Mucosa of descending colon (tissue), 3 donors: ENCODE data around the gene COL13A1. TPM values are rescaled to one million over a fixed set of nuclear protein-coding genes. Genes with fewer than 3 reads are reported as not detected.
A peak's percentile ranks its signal among the peaks of the same experiment; 100 is the strongest.

Experiments
- ATAC-seq: fragments of 200-7000 bp; cut with Tn5 transposase; one replicate; pipeline ENCODE4 v1.9.1; 2020; ENCODE audit warnings: mild to moderate bottlenecking, moderate library complexity
- DNase-seq, 3 donors: peaks; one replicate each; pipeline ENCODE4 v3.0.0-alpha.2; 2020
- H3K36me3 ChIP-seq: fragments of 200-600 bp; one replicate; pipeline ENCODE4 v1.8.0; 2021; ENCODE audit warnings: low read depth, mild to moderate bottlenecking
- H3K4me1 ChIP-seq: fragments of 200-600 bp; one replicate; pipeline ENCODE4 v1.8.0; 2021; ENCODE audit warnings: low read depth, mild to moderate bottlenecking
- H3K4me3 ChIP-seq: fragments of 200-600 bp; one replicate; pipeline ENCODE4 v1.8.0; 2021; ENCODE audit warnings: mild to moderate bottlenecking
- H3K9me3 ChIP-seq: fragments of 200-600 bp; one replicate; pipeline ENCODE4 v1.8.0; 2021; ENCODE audit warnings: mild to moderate bottlenecking
- intact Hi-C, 2 donors: fragments of 100-400 bp; cut with DNase I in 1 of 2; cut with micrococcal nuclease in 1 of 2; formaldehyde crosslinking; loops; one replicate each; pipeline versions ENCODE4 v1.11.0 to v1.11.1; 2022; cut with DNase I, micrococcal nuclease
- total RNA-seq, 3 donors: library from RNA; stranded (reverse); fragmentation: NEBNext Ultra II Directional in 2 of 3; extraction: Animal tissue kit (Norgen Biotek cat#: 25700) in 2 of 3; gene quantifications; one replicate each; pipeline versions ENCODE4 v1.2.1 to v1.2.4, GENCODE V29; 2021 to 2023
- TF ChIP-seq, protein P1 (sequence below): fragments of 200-600 bp; IDR thresholded peaks from one replicate; pipeline ENCODE4 v1.8.0; 2022; ENCODE audit warnings: antibody characterized with exemption, mild to moderate bottlenecking
- donor health status: DM: no; HTN: no; CAD: no; lungs with moderate emphysema.
- donor health status: DM: no; HTN: no; CAD: no.
- donor health status: DM: no; HTN: yes; CAD: no.

The COL13A1 gene
- total RNA-seq, 3 donors from 2014 or later: 1.0 to 2.3 (median 1.0) TPM

- ATAC-seq: no peak
- intact Hi-C loops: no loop called here
- DNase-seq: peak in 1 of 3 donors; percentile 38
- H3K9me3 ChIP-seq: no peaks in the 10 kb centered on the region
- H3K4me1 ChIP-seq: peaks cover 17% of the 10 kb centered on the region
- TF ChIP-seq, protein P1, sequence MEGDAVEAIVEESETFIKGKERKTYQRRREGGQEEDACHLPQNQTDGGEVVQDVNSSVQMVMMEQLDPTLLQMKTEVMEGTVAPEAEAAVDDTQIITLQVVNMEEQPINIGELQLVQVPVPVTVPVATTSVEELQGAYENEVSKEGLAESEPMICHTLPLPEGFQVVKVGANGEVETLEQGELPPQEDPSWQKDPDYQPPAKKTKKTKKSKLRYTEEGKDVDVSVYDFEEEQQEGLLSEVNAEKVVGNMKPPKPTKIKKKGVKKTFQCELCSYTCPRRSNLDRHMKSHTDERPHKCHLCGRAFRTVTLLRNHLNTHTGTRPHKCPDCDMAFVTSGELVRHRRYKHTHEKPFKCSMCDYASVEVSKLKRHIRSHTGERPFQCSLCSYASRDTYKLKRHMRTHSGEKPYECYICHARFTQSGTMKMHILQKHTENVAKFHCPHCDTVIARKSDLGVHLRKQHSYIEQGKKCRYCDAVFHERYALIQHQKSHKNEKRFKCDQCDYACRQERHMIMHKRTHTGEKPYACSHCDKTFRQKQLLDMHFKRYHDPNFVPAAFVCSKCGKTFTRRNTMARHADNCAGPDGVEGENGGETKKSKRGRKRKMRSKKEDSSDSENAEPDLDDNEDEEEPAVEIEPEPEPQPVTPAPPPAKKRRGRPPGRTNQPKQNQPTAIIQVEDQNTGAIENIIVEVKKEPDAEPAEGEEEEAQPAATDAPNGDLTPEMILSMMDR: no peak
- no peaks in the 10 kb centered on the region for H3K36me3 ChIP-seq
- H3K4me3 ChIP-seq: no peak overlapping the region
Observed at GRCh38 chr10:69880301-69881081, 78.8 kb downstream of the COL13A1 start.

DNA sequence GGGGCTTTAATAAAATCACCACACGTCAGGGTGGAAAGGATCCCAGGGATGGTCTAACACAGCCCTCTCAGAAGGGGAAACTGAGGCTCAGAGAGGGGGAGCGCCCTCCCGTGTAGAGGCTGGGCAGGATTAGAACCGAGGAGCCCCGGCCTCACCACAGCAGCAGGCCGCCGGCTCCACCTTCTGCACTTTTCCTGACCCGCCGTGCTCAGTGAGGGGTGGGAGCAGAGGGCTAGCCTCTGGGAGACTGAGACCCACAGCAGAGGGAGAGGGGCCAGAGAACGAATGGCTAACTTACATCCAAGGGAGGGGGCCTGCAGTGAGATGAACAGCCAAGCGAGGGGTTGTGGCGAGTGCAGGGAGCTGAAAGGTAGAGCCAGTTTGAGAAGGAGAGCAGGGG is 79.5 kb downstream of the COL13A1 start:
- intact Hi-C loops: no loop called here
- TF ChIP-seq, protein P1: no peak
- H3K36me3 ChIP-seq: no peaks in the 10 kb centered on the region
- peaks cover 17% of the 10 kb centered on the region for H3K4me1 ChIP-seq
- DNase-seq (peak in 1 of 3 donors; percentile 31), ATAC-seq (no peak)
- H3K4me3 ChIP-seq: no peak overlapping the region
- H3K9me3 ChIP-seq: no peaks in the 10 kb centered on the region

DNA sequence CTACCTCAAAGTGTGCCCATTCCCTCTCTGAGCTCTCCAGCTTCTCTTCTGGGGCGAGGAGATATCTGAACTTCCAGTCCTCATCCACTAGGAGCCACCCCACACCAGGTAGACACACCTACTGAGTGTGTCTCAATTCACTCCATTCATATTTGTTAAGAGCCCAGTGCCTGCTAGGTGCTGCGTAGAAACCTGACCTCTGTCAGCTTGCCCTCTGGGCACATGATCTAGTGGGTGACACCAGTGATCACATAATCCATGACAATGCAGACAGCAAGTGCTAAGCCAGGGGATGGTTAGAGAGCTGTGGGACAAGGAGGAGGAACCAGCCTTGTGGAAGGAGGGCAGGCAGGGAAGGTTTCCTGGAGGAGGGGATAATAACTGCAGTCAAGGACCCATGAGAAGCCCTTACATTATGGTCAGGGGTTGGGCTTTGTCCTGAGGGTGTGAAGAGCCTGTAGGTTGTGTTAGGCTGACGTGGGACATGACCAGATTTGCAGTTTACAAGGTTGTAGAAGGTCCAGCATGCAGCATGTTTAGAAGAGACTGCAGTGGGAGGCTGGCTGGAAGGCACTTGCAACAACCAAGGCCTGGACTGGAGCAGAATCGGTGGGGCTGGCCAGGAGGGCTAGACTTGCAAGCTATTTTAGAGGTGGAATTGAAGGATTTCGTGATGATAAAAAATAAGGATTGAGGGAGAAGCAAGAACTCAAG is 81.8 kb downstream of the COL13A1 start:
- ATAC-seq: peak; percentile 94
- no peaks in the 10 kb centered on the region for H3K9me3 ChIP-seq
- no peaks in the 10 kb centered on the region for H3K36me3 ChIP-seq
- no peak overlapping the region for H3K4me3 ChIP-seq
- H3K4me1 ChIP-seq: peaks cover 17% of the 10 kb centered on the region
- DNase-seq: peak in 2 of 3 donors; percentile 7 to 56
- TF ChIP-seq, protein P1: peak; percentile 28
- intact Hi-C loops: loop anchor here in 1 of 2 donors (2.0 kb wide), 1 partner anchor 31 kb away; no protein-coding TSS in a partner anchor

DNA sequence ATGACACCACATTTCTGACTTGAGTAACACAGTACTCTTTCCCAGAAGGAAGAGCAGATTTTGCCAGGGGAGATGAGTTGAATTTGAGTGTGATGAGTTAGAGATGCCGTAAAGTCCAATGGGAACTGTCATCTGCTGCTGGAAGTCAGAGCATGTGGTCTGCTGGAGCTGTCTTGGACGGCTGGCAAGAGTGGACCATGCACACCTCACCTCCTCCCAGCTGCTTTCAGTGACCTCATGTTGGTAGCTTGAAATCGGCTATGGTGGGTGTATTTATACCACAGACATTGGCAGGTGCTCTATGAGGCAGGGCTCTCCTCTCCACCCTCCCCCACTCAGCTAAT is 82.3 kb downstream of the COL13A1 start:
- Histone ChIP-seq H3K4me3 (no peak overlapping the region), H3K36me3 (no peaks in the 10 kb centered on the region), H3K9me3 (no peaks in the 10 kb centered on the region), H3K4me1 (peaks cover 18% of the 10 kb centered on the region)
- TF ChIP-seq, protein P1: no peak
- DNase-seq (no peak), ATAC-seq (no peak)
- intact Hi-C loops: no loop called here

GRCh38 chr10:69884686-69885085 is 83.0 kb downstream of the COL13A1 start:
- ATAC-seq: no peak
- intact Hi-C loops: no loop called here
- Histone ChIP-seq H3K4me3 (no peak overlapping the region), H3K4me1 (peaks cover 25% of the 10 kb centered on the region), H3K36me3 (no peaks in the 10 kb centered on the region), H3K9me3 (no peaks in the 10 kb centered on the region)
- DNase-seq: no peak
- TF ChIP-seq, protein P1: no peak
